SK-N-SH (cell line): ENCODE measurements around the gene CELF4. TPM values are rescaled to one million over a fixed set of nuclear protein-coding genes. Genes with fewer than 3 reads are reported as not detected.

Experiments
- CTCF ChIA-PET: fragments of 300-600, 350-600 bp; formaldehyde crosslinking; extraction: SDS; loops from one replicate; lab custom pipeline; 2021; lab: Yijun Ruan, JAX
- POLR2A ChIA-PET: fragments of 350-600 bp; sonication (Branson Sonifier 250); formaldehyde crosslinking; extraction: SDS; loops from one replicate; lab custom pipeline; 2020; ENCODE audit warnings: antibody characterized with exemption, inconsistent platforms; lab: Yijun Ruan, JAX
- DNase-seq: peaks from one replicate; pipeline ENCODE4 v3.0.0; 2012
- H2AFZ ChIP-seq: fragments of 200-600 bp; sonication (generic); 2 replicates; pipeline ENCODE4 v1.8.1; 2016; ENCODE audit warnings: antibody characterized with exemption, mild to moderate bottlenecking, low read depth
- H3F3A ChIP-seq: fragments of 200-600 bp; sonication (generic); replicated peaks from 2 replicates; pipeline ENCODE3; 2016; ENCODE audit warnings: antibody characterized with exemption, mild to moderate bottlenecking; ENCODE audit not compliant: insufficient read depth
- H3K27ac ChIP-seq, 2 experiments: fragments of 200-500 bp in 1 of 2; fragments of 200-600 bp in 1 of 2; sonication (Bioruptor generic) in 1 of 2; sonication (generic), shearing (Covaris generic) in 1 of 2; 2 replicates each; pipeline versions ENCODE4 v1.5.1 to v1.6.1; 2014 to 2016; ENCODE audit warnings: low read depth in 2 of 2, inconsistent platforms in 1 of 2, low read length in 1 of 2, mild to moderate bottlenecking in 1 of 2, mixed read lengths in 1 of 2
- H3K27me3 ChIP-seq: fragments of 200-600 bp; sonication (generic), shearing (Covaris generic); 2 replicates; pipeline ENCODE4 v1.6.1; 2016; ENCODE audit warnings: mixed run types; ENCODE audit not compliant: insufficient read depth
- H3K36me3 ChIP-seq, 2 experiments: fragments of 200-500 bp in 1 of 2; fragments of 200-600 bp in 1 of 2; sonication (Bioruptor generic) in 1 of 2; sonication (generic) in 1 of 2; replicated peaks in 1 of 2; 2 replicates each; pipeline versions ENCODE3 to v1.5.1; 2014 to 2016; ENCODE audit warnings: low read length in 1 of 2, mild to moderate bottlenecking in 1 of 2; ENCODE audit not compliant: insufficient read depth in 2 of 2, control insufficient read depth in 1 of 2
- H3K4me1 ChIP-seq, 2 experiments: fragments of 200-500 bp in 1 of 2; fragments of 200-600 bp in 1 of 2; sonication (Bioruptor generic) in 1 of 2; sonication (generic), shearing (Covaris generic) in 1 of 2; 2 replicates each; pipeline versions ENCODE4 v1.5.1 to v1.6.1; 2014 to 2016; ENCODE audit warnings: low read depth in 1 of 2, low read length in 1 of 2, mixed run types in 1 of 2; ENCODE audit not compliant: insufficient read depth in 2 of 2, control insufficient read depth in 1 of 2
- H3K4me2 ChIP-seq: fragments of 200-600 bp; sonication (generic), shearing (Covaris generic); 2 replicates; pipeline ENCODE4 v1.6.1; 2017; ENCODE audit warnings: mixed run types
- H3K4me3 ChIP-seq, 2 experiments: fragments of 200-500 bp in 1 of 2; fragments of 200-600 bp in 1 of 2; sonication (Bioruptor generic) in 1 of 2; sonication (generic), shearing (Covaris generic) in 1 of 2; 2 replicates each; pipeline versions ENCODE4 v1.5.1 to v1.8.1; 2014 to 2016; ENCODE audit warnings: low read depth in 2 of 2, inconsistent platforms in 1 of 2, low read length in 1 of 2, mild to moderate bottlenecking in 1 of 2, mixed read lengths in 1 of 2, moderate library complexity in 1 of 2
- H3K79me2 ChIP-seq: fragments of 200-600 bp; sonication (generic); 2 replicates; pipeline ENCODE4 v1.8.1; 2017; ENCODE audit warnings: mild to moderate bottlenecking; ENCODE audit not compliant: insufficient read depth
- H3K9ac ChIP-seq: fragments of 200-600 bp; sonication (generic); 2 replicates; pipeline ENCODE4 v1.6.1; 2017; ENCODE audit warnings: mixed run types
- H3K9me2 ChIP-seq: fragments of 200-600 bp; sonication (generic); 2 replicates; pipeline ENCODE4 v1.6.1; 2017; ENCODE audit warnings: mixed run types
- H3K9me3 ChIP-seq: fragments of 200-600 bp; sonication (generic); 2 replicates; pipeline ENCODE4 v1.6.1; 2017; ENCODE audit warnings: mixed run types, mild to moderate bottlenecking, moderate library complexity
- H4K20me1 ChIP-seq: fragments of 200-600 bp; sonication (generic); 2 replicates; pipeline ENCODE4 v1.6.1; 2017; ENCODE audit warnings: mild to moderate bottlenecking, mixed run types; ENCODE audit not compliant: insufficient read depth
- ELF1 ChIP-seq: IDR thresholded peaks from 2 replicates; pipeline ENCODE4 v1.4.0; 2012
- EP300 ChIP-seq, 2 experiments: IDR thresholded peaks; 2 replicates each; pipeline versions ENCODE4 v1.4.0 to v1.6.1; 2012; ENCODE audit warnings: borderline replicate concordance in 1 of 2, low read depth in 1 of 2, low read length in 1 of 2
- FOSL2 ChIP-seq: IDR thresholded peaks from 2 replicates; pipeline ENCODE4 v1.4.0; 2012; ENCODE audit warnings: low read depth, mild to moderate bottlenecking, moderate library complexity, borderline replicate concordance
- GABPA ChIP-seq: IDR thresholded peaks from 2 replicates; pipeline ENCODE4 v1.4.0; 2012; ENCODE audit warnings: low read depth, mild to moderate bottlenecking
- JUND ChIP-seq: IDR thresholded peaks from 2 replicates; pipeline ENCODE4 v1.4.0; 2012
- MEF2A ChIP-seq: IDR thresholded peaks from 2 replicates; pipeline ENCODE4 v1.4.0; 2012; ENCODE audit warnings: low read depth, borderline replicate concordance
- MXI1 ChIP-seq: IDR thresholded peaks from 2 replicates; pipeline ENCODE4 v1.6.1; 2012; ENCODE audit warnings: mild to moderate bottlenecking, low read depth, low read length, improper control_type of control experiment
- POLR2AphosphoS5 ChIP-seq: IDR thresholded peaks from 2 replicates; pipeline ENCODE4 v1.6.1; 2012; ENCODE audit warnings: low read depth, low read length
- RAD21 ChIP-seq: IDR thresholded peaks from 2 replicates; pipeline ENCODE4 v1.6.1; 2012; ENCODE audit warnings: mild to moderate bottlenecking, low read length
- RCOR1 ChIP-seq: fragments of 150-350 bp; IDR thresholded peaks from 2 replicates; pipeline ENCODE4 v1.6.1; 2017; ENCODE audit warnings: antibody characterized with exemption, low read length
- RXRA ChIP-seq: IDR thresholded peaks from 2 replicates; pipeline ENCODE4 v1.4.0; 2012; ENCODE audit warnings: low read depth, mild to moderate bottlenecking, borderline replicate concordance
- TAF1 ChIP-seq: IDR thresholded peaks from 2 replicates; pipeline ENCODE4 v1.6.1; 2012; ENCODE audit warnings: low read depth, mild to moderate bottlenecking, low read length, moderate library complexity, borderline replicate concordance
- TCF12 ChIP-seq: IDR thresholded peaks from 2 replicates; pipeline ENCODE4 v1.4.0; 2012
- TEAD4 ChIP-seq: IDR thresholded peaks from 2 replicates; pipeline ENCODE4 v1.4.0; 2012; ENCODE audit warnings: mild to moderate bottlenecking, borderline replicate concordance; ENCODE audit not compliant: insufficient read depth
- YY1 ChIP-seq: IDR thresholded peaks from 2 replicates; pipeline ENCODE4 v1.4.0; 2012; ENCODE audit warnings: low read depth, mild to moderate bottlenecking
- WGBS: methylation state at CpG from one replicate; pipeline ENCODE4 v1.1.6; 2017; ENCODE audit warnings: low lambda C conversion rate; 5-methylcytosine and 5-hydroxymethylcytosine counted together
- polyA plus RNA-seq, 3 experiments: library from polyadenylated mRNA; depleted of rRNA; stranded (reverse); fragments of >200 nt; gene quantifications; 2 replicates each; pipeline ENCODE4 v1.2.3, GENCODE V29; 2012
- TF ChIP-seq, protein P1 (sequence below): fragments of 150-350 bp; IDR thresholded peaks from 2 replicates; pipeline ENCODE4 v1.6.1; 2017; ENCODE audit warnings: antibody characterized with exemption, low read length, low read depth, borderline replicate concordance
- TF ChIP-seq, protein P2 (sequence below): fragments of 200-600 bp; sonication (generic); IDR thresholded peaks from 2 replicates; pipeline ENCODE4 v1.6.1; 2017; ENCODE audit warnings: antibody characterized with exemption, mild to moderate bottlenecking, moderate library complexity
- TF ChIP-seq, protein P3 (sequence below): IDR thresholded peaks from 2 replicates; pipeline ENCODE4 v1.4.0; 2012; ENCODE audit warnings: low read depth, borderline replicate concordance
- TF ChIP-seq, protein P4 (sequence below): IDR thresholded peaks from 2 replicates; pipeline ENCODE4 v1.4.0; 2012; ENCODE audit warnings: low read depth, borderline replicate concordance

Gene CELF4
- polyA plus RNA-seq, 1 of the 3 experiments (the other 2 are of a cell fraction), result 0.26 TPM

DNA sequence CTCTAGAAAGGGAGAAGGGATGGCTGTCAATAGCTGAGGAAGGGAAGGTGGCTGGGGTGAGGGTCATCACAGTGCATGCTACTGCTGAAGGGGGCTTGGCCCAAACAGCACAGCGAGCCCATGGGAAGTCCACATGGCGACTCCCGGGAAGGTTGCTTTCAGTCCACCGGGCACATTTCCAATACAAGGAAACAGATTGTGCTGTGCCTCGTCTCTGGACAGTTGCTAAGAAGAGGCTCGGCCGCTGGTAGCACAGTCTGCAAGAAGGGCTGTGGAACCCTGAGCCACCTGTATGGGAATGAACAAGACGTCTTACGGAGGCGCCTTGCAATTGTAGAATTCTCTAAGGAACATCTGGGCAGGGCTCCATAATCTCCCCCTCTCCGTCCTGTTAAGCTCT lies 123.1 kb downstream of the CELF4 start:
- H3K79me2 ChIP-seq, result no peaks in the 10 kb centered on the region
- no peak overlapping the region for H3K4me3 ChIP-seq
- peaks cover 0 to 62% of the 10 kb centered on the region in 2 experiments; a peak in 1 of 4 replicates for H3K4me1 ChIP-seq
- 54% methylated on average over 7 of the region's 11 CpGs for WGBS
- H3K9ac ChIP-seq, result no peak overlapping the region
- ChIA-PET POLR2A (interaction anchor here (1.1 kb wide), 1 partner anchor 124 kb away, joined by 3 read pairs; no protein-coding TSS in a partner anchor), CTCF (interaction anchor here (1.1 to 17.3 kb wide), 9 partner anchors 9 to 337 kb away, joined by 3 to 298 read pairs (median 12); no protein-coding TSS in a partner anchor)
- H4K20me1 ChIP-seq, result no peaks in the 10 kb centered on the region
- no peaks in the 10 kb centered on the region for H3K9me3 ChIP-seq
- H3K27ac ChIP-seq, result peak overlapping the region in 1 of 2 experiments; percentile 80; a peak in 2 of 4 replicates
- no peaks in the 10 kb centered on the region for H3K9me2 ChIP-seq
- H2AFZ ChIP-seq, result no peak overlapping the region
- no peak overlapping the region for H3K4me2 ChIP-seq
- no peaks in the 10 kb centered on the region for H3F3A ChIP-seq
- TF ChIP-seq, protein P1, sequence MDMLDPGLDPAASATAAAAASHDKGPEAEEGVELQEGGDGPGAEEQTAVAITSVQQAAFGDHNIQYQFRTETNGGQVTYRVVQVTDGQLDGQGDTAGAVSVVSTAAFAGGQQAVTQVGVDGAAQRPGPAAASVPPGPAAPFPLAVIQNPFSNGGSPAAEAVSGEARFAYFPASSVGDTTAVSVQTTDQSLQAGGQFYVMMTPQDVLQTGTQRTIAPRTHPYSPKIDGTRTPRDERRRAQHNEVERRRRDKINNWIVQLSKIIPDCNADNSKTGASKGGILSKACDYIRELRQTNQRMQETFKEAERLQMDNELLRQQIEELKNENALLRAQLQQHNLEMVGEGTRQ, result no peak
- TF ChIP-seq, protein P2, sequence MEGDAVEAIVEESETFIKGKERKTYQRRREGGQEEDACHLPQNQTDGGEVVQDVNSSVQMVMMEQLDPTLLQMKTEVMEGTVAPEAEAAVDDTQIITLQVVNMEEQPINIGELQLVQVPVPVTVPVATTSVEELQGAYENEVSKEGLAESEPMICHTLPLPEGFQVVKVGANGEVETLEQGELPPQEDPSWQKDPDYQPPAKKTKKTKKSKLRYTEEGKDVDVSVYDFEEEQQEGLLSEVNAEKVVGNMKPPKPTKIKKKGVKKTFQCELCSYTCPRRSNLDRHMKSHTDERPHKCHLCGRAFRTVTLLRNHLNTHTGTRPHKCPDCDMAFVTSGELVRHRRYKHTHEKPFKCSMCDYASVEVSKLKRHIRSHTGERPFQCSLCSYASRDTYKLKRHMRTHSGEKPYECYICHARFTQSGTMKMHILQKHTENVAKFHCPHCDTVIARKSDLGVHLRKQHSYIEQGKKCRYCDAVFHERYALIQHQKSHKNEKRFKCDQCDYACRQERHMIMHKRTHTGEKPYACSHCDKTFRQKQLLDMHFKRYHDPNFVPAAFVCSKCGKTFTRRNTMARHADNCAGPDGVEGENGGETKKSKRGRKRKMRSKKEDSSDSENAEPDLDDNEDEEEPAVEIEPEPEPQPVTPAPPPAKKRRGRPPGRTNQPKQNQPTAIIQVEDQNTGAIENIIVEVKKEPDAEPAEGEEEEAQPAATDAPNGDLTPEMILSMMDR, result no peak
- TF ChIP-seq TCF12 (no peak), YY1 (no peak), MEF2A (no peak), ELF1 (no peak), FOSL2 (no peak)
- DNase-seq, result no peak
- no peaks in the 10 kb centered on the region for H3K36me3 ChIP-seq
- H3K27me3 ChIP-seq, result no peaks in the 10 kb centered on the region

DNA sequence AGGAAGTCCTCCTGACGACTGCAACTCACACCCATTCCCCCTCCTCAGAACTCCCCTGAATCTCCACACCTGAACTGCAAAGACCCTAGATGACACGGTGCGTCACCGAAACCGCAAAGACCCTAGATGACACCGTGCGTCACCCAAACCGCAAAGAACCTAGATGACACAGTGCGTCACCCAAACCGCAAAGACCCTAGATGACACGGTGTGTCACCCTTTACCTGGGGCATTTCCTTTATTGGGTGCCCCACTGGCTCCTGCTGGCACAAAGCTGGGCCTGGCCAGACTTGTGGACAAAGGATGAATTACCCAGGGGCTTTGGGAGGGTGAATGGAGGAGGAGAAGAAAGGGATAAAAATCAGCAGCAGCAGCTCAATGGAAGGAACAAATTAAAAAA lies 123.8 kb downstream of the CELF4 start:
- Histone ChIP-seq H3K27me3 (no peaks in the 10 kb centered on the region), H3K4me3 (no peak overlapping the region), H3K36me3 (no peaks in the 10 kb centered on the region), H3K4me1 (peaks cover 0 to 59% of the 10 kb centered on the region in 2 experiments; a peak in 1 of 4 replicates), H3K9me3 (no peaks in the 10 kb centered on the region), H2AFZ (no peak overlapping the region), H3K4me2 (no peak overlapping the region), H3K9ac (no peak overlapping the region), H3K27ac (peak overlapping the region in 1 of 2 experiments; percentile 80; a peak in 2 of 4 replicates), H3F3A (no peaks in the 10 kb centered on the region), H4K20me1 (no peaks in the 10 kb centered on the region), H3K9me2 (no peaks in the 10 kb centered on the region), H3K79me2 (no peaks in the 10 kb centered on the region)
- no peak for DNase-seq
- CTCF ChIA-PET, result interaction anchor here (0.9 to 17.3 kb wide), 9 partner anchors 9 to 337 kb away, joined by 3 to 298 read pairs (median 8); no protein-coding TSS in a partner anchor
- TF ChIP-seq JUND (no peak), POLR2AphosphoS5 (no peak), TEAD4 (no peak), EP300 (IDR thresholded peaks at IDR 0.05; ENCODE audit: borderline replicate concordance in 1 of 2, low read depth in 1 of 2, low read length in 1 of 2) (no peak), MXI1 (no peak), YY1 (no peak), MEF2A (no peak), TAF1 (no peak), RAD21 (no peak), RXRA (no peak), RCOR1 (no peak), GABPA (no peak)
- TF ChIP-seq, protein P3, sequence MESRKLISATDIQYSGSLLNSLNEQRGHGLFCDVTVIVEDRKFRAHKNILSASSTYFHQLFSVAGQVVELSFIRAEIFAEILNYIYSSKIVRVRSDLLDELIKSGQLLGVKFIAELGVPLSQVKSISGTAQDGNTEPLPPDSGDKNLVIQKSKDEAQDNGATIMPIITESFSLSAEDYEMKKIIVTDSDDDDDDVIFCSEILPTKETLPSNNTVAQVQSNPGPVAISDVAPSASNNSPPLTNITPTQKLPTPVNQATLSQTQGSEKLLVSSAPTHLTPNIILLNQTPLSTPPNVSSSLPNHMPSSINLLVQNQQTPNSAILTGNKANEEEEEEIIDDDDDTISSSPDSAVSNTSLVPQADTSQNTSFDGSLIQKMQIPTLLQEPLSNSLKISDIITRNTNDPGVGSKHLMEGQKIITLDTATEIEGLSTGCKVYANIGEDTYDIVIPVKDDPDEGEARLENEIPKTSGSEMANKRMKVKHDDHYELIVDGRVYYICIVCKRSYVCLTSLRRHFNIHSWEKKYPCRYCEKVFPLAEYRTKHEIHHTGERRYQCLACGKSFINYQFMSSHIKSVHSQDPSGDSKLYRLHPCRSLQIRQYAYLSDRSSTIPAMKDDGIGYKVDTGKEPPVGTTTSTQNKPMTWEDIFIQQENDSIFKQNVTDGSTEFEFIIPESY, result no peak
- TF ChIP-seq, protein P4, sequence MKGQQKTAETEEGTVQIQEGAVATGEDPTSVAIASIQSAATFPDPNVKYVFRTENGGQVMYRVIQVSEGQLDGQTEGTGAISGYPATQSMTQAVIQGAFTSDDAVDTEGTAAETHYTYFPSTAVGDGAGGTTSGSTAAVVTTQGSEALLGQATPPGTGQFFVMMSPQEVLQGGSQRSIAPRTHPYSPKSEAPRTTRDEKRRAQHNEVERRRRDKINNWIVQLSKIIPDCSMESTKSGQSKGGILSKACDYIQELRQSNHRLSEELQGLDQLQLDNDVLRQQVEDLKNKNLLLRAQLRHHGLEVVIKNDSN, result no peak
- TF ChIP-seq, protein P1, result no peak
- WGBS, result 70% methylated on average over 8 of the region's 11 CpGs
- POLR2A ChIA-PET, result interaction anchor here (1.1 kb wide), 1 partner anchor 125 kb away, joined by 3 read pairs; no protein-coding TSS in a partner anchor
